Activated gamma-delta T cell (primary cell): ENCODE data around the gene USP17L11.
"Not testable (repeated sequence)": the region's sequence is repeated elsewhere in the genome, so short reads cannot be mapped to it uniquely, and the experiment has no call there.

Source experiments
- DNase-seq: peaks from one replicate; lab custom pipeline; 2025; lab: John Stamatoyannopoulos, UW
- total RNA-seq, 2 donors: gene quantifications; one replicate each; lab custom pipeline; 2026; lab: John Stamatoyannopoulos, UW

Gene USP17L11
- total RNA-seq, result 0 reads per million in 2 donors

- not testable (repeated sequence) for DNase-seq
These were observed at the start of gene USP17L11 for GRCh38 chr4:9215105-9215504. Gene USP17L11, plus strand, starts transcription at chr4:9215405. Its CDS starts 0 bp downstream, at chr4:9215405.

DNA sequence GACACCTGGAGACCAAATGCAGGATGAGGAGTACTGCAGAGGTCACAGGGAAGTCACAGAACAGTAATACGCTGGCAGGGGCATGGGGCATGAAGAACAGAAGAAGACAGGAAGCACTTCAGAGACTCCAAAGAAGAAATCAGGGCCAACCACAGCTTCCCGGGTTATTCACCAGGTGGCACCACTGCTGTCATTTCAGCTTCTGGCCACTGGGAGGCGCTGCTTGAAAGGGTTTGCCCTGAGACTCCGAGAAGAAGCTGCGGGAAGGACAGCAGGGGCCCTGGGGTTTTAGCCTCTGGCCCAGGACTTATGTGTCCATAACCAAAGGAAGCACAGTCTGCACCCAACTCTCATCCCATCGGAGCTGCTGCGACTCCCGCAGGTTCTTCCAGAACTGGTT lies 49.2 kb upstream of the USP17L11 start:
- not testable (repeated sequence) for DNase-seq

DNA sequence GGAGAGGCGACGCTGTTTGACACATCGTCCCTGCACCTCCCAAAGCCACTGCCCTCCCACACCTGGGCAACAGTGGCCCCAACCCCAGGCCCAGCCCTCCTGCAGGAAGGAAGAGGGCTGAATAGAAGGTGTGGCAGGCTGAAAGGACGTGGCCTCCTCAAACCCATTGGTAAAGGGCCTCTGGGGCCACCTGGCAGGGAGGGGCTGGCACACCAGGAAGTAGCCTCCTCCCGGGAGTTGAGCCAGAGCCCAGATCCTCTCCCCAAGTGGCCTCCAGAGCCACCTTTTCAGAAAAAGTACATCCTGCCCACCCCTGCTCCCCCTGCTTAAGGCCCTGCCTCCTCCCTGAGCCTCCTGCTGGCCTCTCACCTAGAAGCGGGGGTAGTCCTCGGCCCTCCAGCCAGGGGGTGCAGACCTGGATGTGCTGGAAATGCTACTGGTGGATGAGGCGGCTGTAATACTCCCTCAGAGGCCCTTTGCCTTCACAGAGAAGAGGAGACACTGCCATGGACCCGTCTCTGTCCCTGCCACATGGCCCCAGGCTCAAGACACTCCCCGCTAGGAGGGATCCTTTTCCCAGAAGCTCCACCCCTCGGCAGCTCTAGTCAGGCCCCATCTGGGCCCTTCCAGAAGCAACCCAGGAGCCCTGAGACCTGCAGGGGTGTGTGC lies 45.3 kb upstream of the USP17L11 start, which contains the start of gene FAM90A26:
Gene FAM90A26 (plus strand): TSS at position 619 of the 669 bp plus-strand sequence. CDS start 2,764 bp downstream, outside the sequence.
- DNase-seq, result not testable (repeated sequence)

GRCh38 chr4:9210357-9210756 lies 4.8 kb upstream of the USP17L11 start, which contains the start of gene USP17L10:
Gene USP17L10, plus strand, starts transcription at chr4:9210657. Its CDS starts 0 bp downstream, at chr4:9210657.
- DNase-seq, result not testable (repeated sequence)

DNA sequence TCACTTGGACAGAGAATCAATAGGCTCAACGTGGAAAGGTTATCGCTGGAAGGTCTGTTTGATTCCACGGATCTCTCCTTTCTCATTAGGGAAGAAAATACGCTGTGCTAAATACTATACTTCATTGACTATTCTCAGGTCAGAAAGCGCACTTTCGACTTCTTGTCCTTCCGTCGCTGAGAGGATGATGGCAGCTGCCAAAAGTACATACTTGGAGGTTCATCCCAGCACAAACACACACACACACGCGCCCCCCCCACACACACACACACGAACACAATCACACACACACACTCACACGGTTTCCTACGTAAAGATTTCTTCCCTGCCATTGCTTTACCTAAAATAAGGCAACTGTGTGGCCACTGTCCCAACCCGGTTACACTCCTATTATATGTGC lies 504 bp upstream of the USP17L11 start:
- not testable (repeated sequence) for DNase-seq

- not testable (repeated sequence) for DNase-seq
These were observed 4.6 kb downstream of the USP17L11 start, which contains the start of gene USP17L12 for GRCh38 chr4:9219852-9220251. Gene USP17L12, plus strand, starts transcription at chr4:9220152. Its CDS starts 0 bp downstream, at chr4:9220152.

- not testable (repeated sequence) for DNase-seq
These were observed 9.4 kb downstream of the USP17L11 start, which contains the start of gene USP17L13 for GRCh38 chr4:9224596-9224995. Gene USP17L13, plus strand, starts transcription at chr4:9224896. Its CDS starts 0 bp downstream, at chr4:9224896.

DNA sequence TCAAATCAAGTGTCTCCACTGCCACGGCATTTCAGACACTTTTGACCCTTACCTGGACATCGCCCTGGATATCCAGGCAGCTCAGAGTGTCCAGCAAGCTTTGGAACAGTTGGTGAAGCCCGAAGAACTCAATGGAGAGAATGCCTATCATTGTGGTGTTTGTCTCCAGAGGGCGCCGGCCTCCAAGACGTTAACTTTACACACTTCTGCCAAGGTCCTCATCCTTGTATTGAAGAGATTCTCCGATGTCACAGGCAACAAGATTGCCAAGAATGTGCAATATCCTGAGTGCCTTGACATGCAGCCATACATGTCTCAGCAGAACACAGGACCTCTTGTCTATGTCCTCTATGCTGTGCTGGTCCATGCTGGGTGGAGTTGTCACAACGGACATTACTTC lies 15.0 kb downstream of the USP17L11 start:
- not testable (repeated sequence) for DNase-seq

DNA sequence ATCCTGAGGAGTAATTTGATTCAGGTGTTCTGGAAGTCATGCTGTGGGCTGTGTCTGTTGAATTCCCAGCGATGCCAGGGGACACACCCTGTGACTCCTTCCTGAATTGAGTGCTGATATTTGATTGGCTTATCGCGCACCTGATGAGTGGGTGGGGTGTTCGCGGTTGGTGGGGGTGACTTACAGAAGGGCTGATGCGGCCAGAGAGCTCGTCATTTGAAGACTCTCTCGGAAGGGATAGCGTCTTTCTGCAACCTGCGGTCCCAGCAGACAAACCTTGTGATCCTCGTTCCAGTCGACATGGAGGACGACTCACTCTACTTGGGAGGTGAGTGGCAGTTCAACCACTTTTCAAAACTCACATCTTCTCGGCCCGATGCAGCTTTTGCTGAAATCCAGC lies 18.9 kb downstream of the USP17L11 start, which contains the start of gene USP17L15:
Gene USP17L15 (plus strand): TSS at position 301 of the 400 bp plus-strand sequence. CDS start 0 bp downstream, at position 301.
- not testable (repeated sequence) for DNase-seq

DNA sequence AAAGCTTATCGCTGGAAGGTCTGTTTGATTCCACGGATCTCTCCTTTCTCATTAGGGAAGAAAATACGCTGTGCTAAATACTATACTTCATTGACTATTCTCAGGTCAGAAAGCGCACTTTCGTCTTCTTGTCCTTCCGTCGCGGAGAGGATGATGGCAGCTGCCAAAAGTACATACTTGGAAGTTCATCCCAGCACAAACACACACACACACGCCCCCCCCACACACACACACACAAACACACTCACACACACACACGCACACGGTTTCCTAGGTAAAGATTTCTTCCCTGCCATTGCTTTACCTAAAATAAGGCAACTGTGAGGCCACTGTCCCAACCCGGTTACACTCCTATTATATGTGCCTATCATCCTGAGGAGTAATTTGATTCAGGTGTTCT lies 23.3 kb downstream of the USP17L11 start:
- DNase-seq, result not testable (repeated sequence)

DNA sequence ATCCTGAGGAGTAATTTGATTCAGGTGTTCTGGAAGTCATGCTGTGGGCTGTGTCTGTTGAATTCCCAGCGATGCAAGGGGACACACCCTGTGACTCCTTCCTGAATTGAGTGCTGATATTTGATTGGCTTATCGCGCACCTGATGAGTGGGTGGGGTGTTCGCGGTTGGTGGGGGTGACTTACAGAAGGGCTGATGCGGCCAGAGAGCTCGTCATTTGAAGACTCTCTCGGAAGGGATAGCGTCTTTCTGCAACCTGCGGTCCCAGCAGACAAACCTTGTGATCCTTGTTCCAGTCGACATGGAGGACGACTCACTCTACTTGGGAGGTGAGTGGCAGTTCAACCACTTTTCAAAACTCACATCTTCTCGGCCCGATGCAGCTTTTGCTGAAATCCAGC lies 28.4 kb downstream of the USP17L11 start, which contains the start of gene USP17L17:
Gene USP17L17 (plus strand): TSS at position 301 of the 400 bp plus-strand sequence. CDS start 0 bp downstream, at position 301.
- not testable (repeated sequence) for DNase-seq

DNA sequence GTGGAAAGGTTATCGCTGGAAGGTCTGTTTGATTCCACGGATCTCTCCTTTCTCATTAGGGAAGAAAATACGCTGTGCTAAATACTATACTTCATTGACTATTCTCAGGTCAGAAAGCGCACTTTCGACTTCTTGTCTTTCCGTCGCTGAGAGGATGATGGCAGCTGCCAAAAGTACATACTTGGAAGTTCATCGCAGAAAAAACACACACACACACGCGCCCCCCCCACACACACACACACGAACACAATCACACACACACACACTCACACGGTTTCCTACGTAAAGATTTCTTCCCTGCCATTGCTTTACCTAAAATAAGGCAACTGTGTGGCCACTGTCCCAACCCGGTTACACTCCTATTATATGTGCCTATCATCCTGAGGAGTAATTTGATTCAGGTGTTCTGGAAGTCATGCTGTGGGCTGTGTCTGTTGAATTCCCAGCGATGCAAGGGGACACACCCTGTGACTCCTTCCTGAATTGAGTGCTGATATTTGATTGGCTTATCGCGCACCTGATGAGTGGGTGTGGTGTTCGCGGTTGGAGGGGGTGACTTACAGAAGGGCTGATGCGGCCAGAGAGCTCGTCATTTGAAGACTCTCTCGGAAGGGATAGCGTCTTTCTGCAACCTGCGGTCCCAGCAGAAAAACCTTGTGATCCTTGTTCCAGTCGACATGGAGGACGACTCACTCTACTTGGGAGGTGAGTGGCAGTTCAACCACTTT lies 32.9 kb downstream of the USP17L11 start, which contains the start of gene USP17L18:
Gene USP17L18 (plus strand): TSS at position 678 of the 728 bp plus-strand sequence. CDS start 0 bp downstream, at position 678.
- DNase-seq, result not testable (repeated sequence)

GRCh38 chr4:9253078-9253477 lies 37.9 kb downstream of the USP17L11 start, which contains the start of gene USP17L19:
Gene USP17L19, plus strand, starts transcription at chr4:9253378. Its CDS starts 0 bp downstream, at chr4:9253378.
- DNase-seq, result not testable (repeated sequence)

DNA sequence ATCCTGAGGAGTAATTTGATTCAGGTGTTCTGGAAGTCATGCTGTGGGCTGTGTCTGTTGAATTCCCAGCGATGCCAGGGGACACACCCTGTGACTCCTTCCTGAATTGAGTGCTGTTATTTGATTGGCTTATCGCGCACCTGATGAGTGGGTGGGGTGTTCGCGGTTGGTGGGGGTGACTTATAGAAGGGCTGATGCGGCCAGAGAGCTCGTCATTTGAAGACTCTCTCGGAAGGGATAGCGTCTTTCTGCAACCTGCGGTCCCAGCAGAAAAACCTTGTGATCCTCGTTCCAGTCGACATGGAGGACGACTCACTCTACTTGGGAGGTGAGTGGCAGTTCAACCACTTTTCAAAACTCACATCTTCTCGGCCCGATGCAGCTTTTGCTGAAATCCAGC lies 42.6 kb downstream of the USP17L11 start, which contains the start of gene USP17L20:
Gene USP17L20 (plus strand): TSS at position 301 of the 400 bp plus-strand sequence. CDS start 0 bp downstream, at position 301.
- not testable (repeated sequence) for DNase-seq

- DNase-seq, result not testable (repeated sequence)
These were observed 47.4 kb downstream of the USP17L11 start, which contains the start of gene USP17L21 for GRCh38 chr4:9262572-9262971. Gene USP17L21, plus strand, starts transcription at chr4:9262872. Its CDS starts 0 bp downstream, at chr4:9262872.
